Parietal lobe (tissue), 1 donor: Measurements from ENCODE around the gene GLRX3. TPM values are rescaled to one million over a fixed set of nuclear protein-coding genes. Genes with fewer than 3 reads are reported as not detected.

Source experiments
- total RNA-seq: library from RNA; depleted of rRNA; stranded (reverse); fragments of >200 nt; gene quantifications from one replicate; pipeline ENCODE4 v1.2.3, GENCODE V29; 2014

Gene GLRX3
- 46.0 TPM for total RNA-seq

GRCh38 chr10:130136226-130137089 is at the start of gene GLRX3:
Gene GLRX3 (plus strand): TSS chr10:130136391. CDS start chr10:130136421, 30 bp downstream.

GRCh38 chr10:130110246-130111112 is 25.7 kb upstream of the GLRX3 start, which contains the start of gene C10orf143:
Gene C10orf143 (minus strand): TSS chr10:130110830. CDS start chr10:130110772, 58 bp downstream.

Other genes starting within 250 kb of the GLRX3 start
- 0.31 TPM for gene EBF3, start 172.1 kb upstream of the GLRX3 start, total RNA-seq
- gene C10orf143, start 25.6 kb upstream of the GLRX3 start, total RNA-seq: 1.3 TPM